SK-N-MC (cell line): ENCODE results near the gene CYP1A2.
A peak's percentile ranks its signal among the peaks of the same experiment; 100 is the strongest.

Experiments
- DNase-seq: peaks from one replicate; pipeline ENCODE4 v3.0.0-alpha.2; 2011; ENCODE audit warnings: low read depth, low spot score
- H3K27ac ChIP-seq: fragments of 200-600 bp; sonication (generic); 2 replicates; pipeline ENCODE4 v1.5.1; 2016; ENCODE audit warnings: mixed run types
- H3K36me3 ChIP-seq: fragments of 200-600 bp; sonication (generic); 2 replicates; pipeline ENCODE4 v1.6.1; 2017; ENCODE audit warnings: antibody characterized with exemption, low read length, mixed read lengths; ENCODE audit not compliant: insufficient read depth
- H3K4me3 ChIP-seq: fragments of 200-600 bp; sonication (generic); 2 replicates; pipeline ENCODE4 v1.5.1; 2016
- H3K9ac ChIP-seq: fragments of 200-600 bp; sonication (generic); 2 replicates; pipeline ENCODE4 v1.8.0; 2017; ENCODE audit warnings: mixed run types, mixed read lengths; ENCODE audit not compliant: insufficient read length
- H3K9me3 ChIP-seq: fragments of 200-600 bp; sonication (generic); 2 replicates; pipeline ENCODE4 v1.6.1; 2017; ENCODE audit warnings: low read depth, mild to moderate bottlenecking, antibody characterized with exemption, low read length, moderate library complexity, mixed read lengths
- EZH2 ChIP-seq: fragments of 200-600 bp; sonication (generic); IDR thresholded peaks from one replicate; pipeline ENCODE4 v1.6.1; 2017; ENCODE audit warnings: antibody characterized with exemption
- FOXP2 ChIP-seq: optimal IDR thresholded peaks from 2 replicates; pipeline ENCODE3; 2011; ENCODE audit warnings: mild to moderate bottlenecking, moderate library complexity; ENCODE audit not compliant: insufficient read depth; ENCODE audit errors: extremely low read length, control extremely low read depth
- POLR2AphosphoS5 ChIP-seq: IDR thresholded peaks from 2 replicates; pipeline ENCODE4 v1.6.1; 2012; ENCODE audit warnings: mild to moderate bottlenecking, low read depth, low read length, borderline replicate concordance

Gene CYP1A2

GRCh38 chr15:74769463-74770025, 20.9 kb downstream of the CYP1A2 start:
- Histone ChIP-seq H3K4me3 (no peak overlapping the region), H3K9ac (no peak overlapping the region), H3K9me3 (no peaks in the 10 kb centered on the region), H3K27ac (no peak overlapping the region), H3K36me3 (no peaks in the 10 kb centered on the region)
- no peak for DNase-seq
- TF ChIP-seq EZH2 (no peak), FOXP2 (no peak), POLR2AphosphoS5 (no peak)

- no peak for DNase-seq
- no peak overlapping the region for H3K27ac ChIP-seq
These were observed 21.7 kb downstream of the CYP1A2 start for GRCh38 chr15:74770211-74770903.

GRCh38 chr15:74773329-74773728, 24.7 kb downstream of the CYP1A2 start:
- no peak overlapping the region for H3K27ac ChIP-seq
- H3K9ac ChIP-seq: no peak overlapping the region
- no peak for TF ChIP-seq POLR2AphosphoS5
- no peak for TF ChIP-seq FOXP2
- no peaks in the 10 kb centered on the region for H3K36me3 ChIP-seq
- no peak for DNase-seq
- no peak overlapping the region for H3K4me3 ChIP-seq
- no peaks in the 10 kb centered on the region for H3K9me3 ChIP-seq

More at GRCh38 chr15:74770211-74770903, 21.7 kb downstream of the CYP1A2 start:
- TF ChIP-seq FOXP2 (no peak), POLR2AphosphoS5 (no peak), EZH2 (no peak)
- Histone ChIP-seq H3K36me3 (no peaks in the 10 kb centered on the region), H3K9me3 (no peaks in the 10 kb centered on the region), H3K4me3 (no peak overlapping the region), H3K9ac (no peak overlapping the region)

- Histone ChIP-seq H3K36me3 (no peaks in the 10 kb centered on the region), H3K27ac (no peak overlapping the region), H3K4me3 (no peak overlapping the region), H3K9me3 (no peaks in the 10 kb centered on the region), H3K9ac (no peak overlapping the region)
- no peak for TF ChIP-seq EZH2
- no peak for TF ChIP-seq FOXP2
- TF ChIP-seq POLR2AphosphoS5: no peak
- DNase-seq: no peak
These were observed 25.1 kb downstream of the CYP1A2 start for GRCh38 chr15:74773731-74774252.

- no peak overlapping the region for H3K4me3 ChIP-seq
- H3K9ac ChIP-seq: no peak overlapping the region
- TF ChIP-seq FOXP2 (no peak), EZH2 (no peak), POLR2AphosphoS5 (no peak)
- no peaks in the 10 kb centered on the region for H3K9me3 ChIP-seq
- no peak for DNase-seq
- no peaks in the 10 kb centered on the region for H3K36me3 ChIP-seq
- no peak overlapping the region for H3K27ac ChIP-seq
These were observed 26.5 kb downstream of the CYP1A2 start for GRCh38 chr15:74775132-74775562.

- Histone ChIP-seq H3K9me3 (no peaks in the 10 kb centered on the region), H3K4me3 (no peak overlapping the region), H3K36me3 (no peaks in the 10 kb centered on the region), H3K9ac (no peak overlapping the region), H3K27ac (no peak overlapping the region)
- TF ChIP-seq POLR2AphosphoS5: no peak
- TF ChIP-seq FOXP2: no peak
- no peak for TF ChIP-seq EZH2
- DNase-seq: no peak
These were observed 27.2 kb downstream of the CYP1A2 start for GRCh38 chr15:74775894-74776293.

GRCh38 chr15:74776821-74777768, 28.4 kb downstream of the CYP1A2 start:
- Histone ChIP-seq H3K4me3 (peak overlapping the region; percentile 46), H3K9me3 (no peaks in the 10 kb centered on the region)

GRCh38 chr15:74777769-74778598, 29.3 kb downstream of the CYP1A2 start:
- no peaks in the 10 kb centered on the region for H3K36me3 ChIP-seq
- no peak overlapping the region for H3K9ac ChIP-seq
- 0 out of 2 replicates have a peak overlapping the region, but pooled peaks have one; percentile 18 for H3K4me3 ChIP-seq
- TF ChIP-seq POLR2AphosphoS5: no peak
- no peak overlapping the region for H3K27ac ChIP-seq
- no peaks in the 10 kb centered on the region for H3K9me3 ChIP-seq
- DNase-seq: no peak

More at GRCh38 chr15:74776821-74777768, 28.4 kb downstream of the CYP1A2 start:
- Histone ChIP-seq H3K9ac (no peak overlapping the region), H3K36me3 (no peaks in the 10 kb centered on the region), H3K27ac (no peak overlapping the region)
- no peak for DNase-seq
- TF ChIP-seq EZH2: no peak
- no peak for TF ChIP-seq FOXP2
- TF ChIP-seq POLR2AphosphoS5: no peak; the same call in 1 of the 2 replicates
